ENCODE measurements around the gene DGKA. TPM values are rescaled to one million over a fixed set of nuclear protein-coding genes. Genes with fewer than 3 reads are reported as not detected.

DGKA gene
- total RNA-seq, 1 donor from 2014 or later: 57.5 TPM

- Mint-ChIP-seq H3K27ac (ENCODE audit: unreplicated experiment) (no peak overlapping the region), H3K27me3 (ENCODE audit: unreplicated experiment) (peaks cover 5% of the 10 kb centered on the region), H3K4me1 (ENCODE audit: low read depth, unreplicated experiment) (peaks cover 11% of the 10 kb centered on the region), H3K9me3 (ENCODE audit: unreplicated experiment) (peaks cover 9% of the 10 kb centered on the region), H3K4me3 (ENCODE audit: unreplicated experiment) (no peak overlapping the region), H3K36me3 (ENCODE audit: unreplicated experiment) (peaks cover 10% of the 10 kb centered on the region)
- no peak for TF ChIP-seq CTCF (IDR thresholded peaks at IDR 0.05; ENCODE audit: partially characterized antibody, unreplicated experiment)
- DNase-seq: no peak
Observed at GRCh38 chr12:55942055-55942454, 11.1 kb downstream of the DGKA start.

DNA sequence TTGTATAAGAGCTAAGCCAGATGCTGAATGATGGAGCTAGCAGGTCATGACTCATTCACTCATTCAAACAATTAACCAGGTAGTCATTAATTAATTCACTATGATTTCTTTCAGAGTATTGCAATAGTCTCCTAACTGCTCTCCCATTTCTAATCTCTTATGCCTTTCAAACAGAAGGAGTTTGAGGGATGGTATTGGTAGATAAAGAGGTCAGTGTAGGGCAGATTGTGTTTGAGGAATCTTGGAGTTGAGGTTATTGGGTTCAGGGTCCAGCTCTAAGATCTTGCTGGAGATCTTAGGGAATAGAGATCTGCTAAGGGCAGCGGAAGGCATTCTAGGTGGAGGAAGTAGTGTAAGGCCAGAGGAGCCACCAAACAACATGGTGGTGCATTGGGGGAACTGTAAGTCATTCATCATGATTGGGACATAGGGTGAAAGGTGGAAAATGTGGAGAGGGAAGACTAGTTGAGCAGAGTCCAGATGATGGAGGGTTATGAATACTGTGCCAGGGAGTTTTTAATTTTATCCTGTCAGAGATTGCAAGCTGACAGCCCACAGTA lies 11.7 kb downstream of the DGKA start:
- no peak for DNase-seq
- TF ChIP-seq CTCF (IDR thresholded peaks at IDR 0.05; ENCODE audit: partially characterized antibody, unreplicated experiment): no peak
- Mint-ChIP-seq H3K4me3 (ENCODE audit: unreplicated experiment) (peak overlapping the region; percentile 13), H3K27me3 (ENCODE audit: unreplicated experiment) (peaks cover 5% of the 10 kb centered on the region), H3K4me1 (ENCODE audit: low read depth, unreplicated experiment) (peaks cover 10% of the 10 kb centered on the region), H3K9me3 (ENCODE audit: unreplicated experiment) (peaks cover 9% of the 10 kb centered on the region), H3K27ac (ENCODE audit: unreplicated experiment) (no peak overlapping the region), H3K36me3 (ENCODE audit: unreplicated experiment) (peaks cover 10% of the 10 kb centered on the region)

DNA sequence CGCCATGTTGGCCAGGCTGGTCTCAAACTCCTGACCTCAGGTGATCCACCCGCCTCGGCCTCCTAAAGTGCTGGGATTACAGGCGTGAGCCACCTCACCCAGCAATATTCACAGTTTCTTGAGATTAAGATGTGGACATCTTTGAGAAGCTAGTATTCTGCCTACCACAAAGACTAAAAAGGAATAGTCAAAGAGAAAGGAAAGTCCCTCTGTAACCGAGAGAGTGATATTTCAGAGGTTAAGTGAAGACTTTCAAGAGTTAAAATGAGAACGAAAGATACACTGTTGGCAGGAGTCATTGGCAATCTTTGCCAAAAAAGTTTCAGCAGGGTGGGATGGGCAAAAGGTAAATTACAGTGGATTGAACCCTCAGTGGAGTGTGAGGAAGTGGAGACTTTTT lies 15.6 kb downstream of the DGKA start:
- Mint-ChIP-seq H3K9me3 (ENCODE audit: unreplicated experiment) (peaks cover 6% of the 10 kb centered on the region), H3K4me1 (ENCODE audit: low read depth, unreplicated experiment) (no peaks in the 10 kb centered on the region), H3K4me3 (ENCODE audit: unreplicated experiment) (peak overlapping the region; percentile 32), H3K27ac (ENCODE audit: unreplicated experiment) (no peak overlapping the region), H3K36me3 (ENCODE audit: unreplicated experiment) (peaks cover 10% of the 10 kb centered on the region), H3K27me3 (ENCODE audit: unreplicated experiment) (peaks cover 2% of the 10 kb centered on the region)
- TF ChIP-seq CTCF (IDR thresholded peaks at IDR 0.05; ENCODE audit: partially characterized antibody, unreplicated experiment): no peak
- DNase-seq: no peak

DNA sequence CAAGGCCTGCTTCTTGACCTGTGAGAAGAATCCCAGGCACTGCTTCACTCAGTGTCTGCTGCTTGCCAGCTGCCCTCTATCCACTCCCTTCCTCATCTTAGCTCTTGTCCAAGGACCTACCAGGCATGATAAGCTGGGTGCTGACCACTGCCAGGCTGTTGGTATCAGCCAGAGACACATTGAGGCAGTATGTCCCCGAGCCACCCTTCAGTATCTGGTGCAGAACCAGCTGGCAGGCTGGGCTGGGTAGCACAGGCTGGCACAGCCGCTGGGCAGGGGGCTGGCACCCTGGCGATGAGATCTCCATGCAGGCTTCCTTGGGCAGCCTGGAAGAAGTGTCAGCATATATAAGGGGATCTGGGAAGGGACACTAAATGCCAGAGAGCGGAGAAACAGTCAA lies 24.4 kb downstream of the DGKA start:
- H3K4me1 Mint-ChIP-seq (ENCODE audit: low read depth, unreplicated experiment): no peaks in the 10 kb centered on the region
- peaks cover 5% of the 10 kb centered on the region for H3K9me3 Mint-ChIP-seq (ENCODE audit: unreplicated experiment)
- H3K27ac Mint-ChIP-seq (ENCODE audit: unreplicated experiment): no peak overlapping the region
- H3K27me3 Mint-ChIP-seq (ENCODE audit: unreplicated experiment): peaks cover 3% of the 10 kb centered on the region
- TF ChIP-seq CTCF (IDR thresholded peaks at IDR 0.05; ENCODE audit: partially characterized antibody, unreplicated experiment): no peak
- H3K36me3 Mint-ChIP-seq (ENCODE audit: unreplicated experiment): no peaks in the 10 kb centered on the region
- no peak overlapping the region for H3K4me3 Mint-ChIP-seq (ENCODE audit: unreplicated experiment)
- no peak for DNase-seq

DNA sequence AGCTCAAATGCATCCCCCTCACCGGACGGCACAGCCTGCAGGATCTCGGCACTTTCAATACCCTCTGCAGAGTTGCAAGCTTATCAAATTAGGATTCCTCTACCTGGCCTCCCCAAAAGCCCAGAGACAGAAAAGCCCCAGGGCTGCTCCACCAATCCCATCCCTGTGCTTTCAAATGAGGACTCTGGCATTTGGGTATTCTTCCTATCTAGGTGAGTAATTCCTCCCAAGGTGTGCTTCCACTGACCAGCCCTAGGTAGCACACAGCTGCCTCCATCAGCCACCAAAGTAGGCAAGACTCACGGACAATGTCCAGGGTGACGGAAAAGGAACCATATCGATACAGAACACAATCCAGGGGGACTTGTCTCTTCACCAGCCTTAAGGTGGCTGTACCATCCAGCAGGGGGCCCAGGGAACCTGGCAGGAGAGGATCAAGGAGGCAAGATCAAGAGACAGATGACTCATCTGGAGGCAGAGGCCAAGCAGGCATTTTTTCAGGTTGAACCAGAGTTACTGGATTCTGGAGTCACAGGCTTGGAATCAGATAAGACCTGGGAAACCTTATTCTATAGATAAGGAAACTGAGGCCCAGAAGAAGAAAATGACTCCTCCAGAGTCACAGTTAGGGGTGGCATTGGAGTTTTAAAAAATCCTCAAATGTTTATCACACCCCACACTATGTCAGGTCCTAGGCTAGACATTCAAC lies 25.0 kb downstream of the DGKA start:
- no peak for TF ChIP-seq CTCF (IDR thresholded peaks at IDR 0.05; ENCODE audit: partially characterized antibody, unreplicated experiment)
- Mint-ChIP-seq H3K4me1 (ENCODE audit: low read depth, unreplicated experiment) (no peaks in the 10 kb centered on the region), H3K9me3 (ENCODE audit: unreplicated experiment) (peaks cover 5% of the 10 kb centered on the region), H3K36me3 (ENCODE audit: unreplicated experiment) (no peaks in the 10 kb centered on the region), H3K27ac (ENCODE audit: unreplicated experiment) (no peak overlapping the region), H3K27me3 (ENCODE audit: unreplicated experiment) (peaks cover 3% of the 10 kb centered on the region), H3K4me3 (ENCODE audit: unreplicated experiment) (no peak overlapping the region)
- DNase-seq: no peak

All from glutamatergic neuron (in vitro differentiated cells).